DMS79 (cell line): ENCODE measurements around the gene RYK.

Experiments
- DNase-seq: peaks from one replicate; lab custom pipeline; 2025; lab: John Stamatoyannopoulos, UW

Gene RYK

GRCh38 chr3:134148534-134148933 lies 102.1 kb downstream of the RYK start:
- DNase-seq, result no peak

DNA sequence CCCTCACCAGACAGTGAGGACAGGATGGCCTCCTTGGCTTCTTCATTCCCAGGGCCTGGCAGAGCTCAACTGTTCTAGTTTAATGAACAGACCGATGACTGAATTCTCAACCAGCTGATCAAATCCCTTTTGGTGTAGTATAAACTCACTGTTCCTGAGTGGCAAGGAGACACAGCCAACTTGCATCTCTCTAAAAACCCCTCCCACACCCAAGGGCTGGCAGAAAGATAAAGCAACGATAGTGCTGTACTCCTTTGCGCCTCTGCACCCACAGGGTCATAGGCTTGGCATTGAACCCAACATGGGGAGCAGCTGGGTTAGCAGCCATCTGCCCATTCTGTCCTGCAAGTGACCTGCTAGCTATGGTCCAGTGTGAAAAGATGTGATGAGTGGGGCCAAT lies 103.2 kb downstream of the RYK start:
- no peak for DNase-seq

GRCh38 chr3:134146666-134147065 lies 104.0 kb downstream of the RYK start:
- no peak for DNase-seq

DNA sequence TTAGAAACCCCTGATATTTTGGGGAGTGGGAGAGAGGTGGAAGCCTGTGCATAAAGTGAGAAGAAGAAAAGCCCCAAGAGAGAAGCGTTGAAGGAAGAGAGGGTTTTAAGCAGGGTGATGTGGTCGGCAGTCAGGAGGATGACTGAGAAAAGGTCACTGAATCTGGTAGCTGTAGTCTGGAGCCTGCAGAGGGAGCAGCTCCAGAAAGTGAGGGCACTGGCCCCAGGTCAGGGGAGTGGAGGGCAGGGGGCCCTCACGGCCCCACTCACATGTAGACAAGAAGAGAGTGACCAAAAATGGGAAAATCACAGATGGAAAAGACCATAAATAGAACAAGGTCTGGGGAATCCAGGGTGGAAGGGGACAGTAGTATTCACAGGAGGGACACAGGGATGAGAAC lies 105.5 kb downstream of the RYK start:
- no peak for DNase-seq

DNA sequence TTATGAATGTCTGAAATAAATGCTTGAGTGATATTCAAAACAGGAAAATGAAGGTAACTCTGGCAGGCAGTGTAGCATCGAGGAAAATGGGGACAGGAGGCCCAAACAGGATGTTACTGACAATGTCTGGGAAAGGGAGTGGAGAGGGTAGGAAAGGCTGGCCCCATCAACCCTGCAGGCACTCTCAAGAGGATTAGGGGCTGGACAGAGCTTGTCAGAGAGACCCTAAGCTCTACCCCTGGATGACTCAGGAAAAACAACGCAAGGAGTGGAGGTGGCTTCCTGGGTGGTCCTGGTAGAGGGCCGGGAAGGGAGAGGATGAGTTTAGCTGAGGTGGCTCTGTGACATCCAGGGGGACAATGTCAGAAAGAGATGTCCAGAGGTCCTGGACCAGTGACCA lies 106.0 kb downstream of the RYK start:
- DNase-seq, result no peak

GRCh38 chr3:134143828-134144401 lies 106.7 kb downstream of the RYK start:
- DNase-seq, result no peak

DNA sequence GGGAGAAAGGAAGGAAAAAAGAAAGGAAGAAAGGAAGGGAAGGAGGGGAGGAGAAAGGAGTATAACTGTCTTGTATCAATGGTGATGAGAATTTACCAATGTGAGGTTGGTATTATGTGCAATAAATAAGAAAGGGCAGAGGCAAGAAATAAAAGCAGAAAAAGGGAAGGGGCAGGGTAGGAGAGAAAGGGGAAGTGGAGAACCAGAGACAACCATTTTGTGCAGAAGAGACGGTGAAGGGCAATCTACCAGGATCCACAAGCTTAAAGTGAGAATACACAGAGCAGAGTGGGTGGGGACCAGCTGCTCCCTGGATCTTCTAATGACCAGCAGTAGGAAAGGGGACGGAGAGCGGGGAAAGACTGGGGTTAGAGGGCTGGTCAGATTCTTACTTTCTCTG lies 114.1 kb downstream of the RYK start:
- no peak for DNase-seq

GRCh38 chr3:134134698-134135415 lies 115.8 kb downstream of the RYK start:
- no peak for DNase-seq

- DNase-seq, result no peak
These were observed 116.4 kb downstream of the RYK start for GRCh38 chr3:134134240-134134639.

DNA sequence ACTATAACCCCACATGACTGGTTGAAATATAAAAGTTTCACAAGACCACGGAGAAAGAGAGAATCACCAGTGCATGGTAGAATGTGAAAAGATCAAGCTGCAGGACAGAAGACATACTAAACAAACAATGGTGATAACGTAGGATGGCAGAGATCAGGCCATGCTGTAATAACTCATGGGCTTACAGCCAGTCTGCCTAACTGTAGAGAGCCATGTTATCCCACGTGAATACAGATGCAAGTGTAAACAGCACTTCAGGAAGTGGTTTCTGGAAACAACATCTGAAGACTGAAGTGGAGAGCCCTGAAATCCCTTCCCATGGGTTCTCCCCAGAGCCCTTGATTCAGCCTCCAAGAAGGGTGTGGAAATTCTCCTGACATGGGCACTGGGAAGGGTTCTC lies 117.7 kb downstream of the RYK start:
- DNase-seq, result peak; percentile 61

DNA sequence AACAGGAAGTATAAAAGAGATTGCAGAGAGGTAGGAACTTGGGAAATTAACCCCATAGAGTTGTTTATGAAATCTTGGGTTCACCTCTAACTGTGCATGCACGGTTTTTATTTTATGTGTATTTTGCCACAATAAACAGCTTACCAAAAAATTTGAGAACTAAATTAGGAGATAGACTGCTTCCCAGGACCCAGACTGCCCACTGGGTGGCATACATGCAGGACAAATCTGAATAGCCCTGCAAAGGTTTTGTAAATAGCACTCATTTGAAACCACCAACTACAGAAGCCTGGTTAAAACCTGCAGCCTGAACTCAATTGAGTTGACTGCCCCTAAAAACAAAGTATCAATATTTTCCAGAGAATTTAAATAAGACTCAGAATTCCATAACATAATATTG lies 124.5 kb downstream of the RYK start:
- DNase-seq, result no peak

DNA sequence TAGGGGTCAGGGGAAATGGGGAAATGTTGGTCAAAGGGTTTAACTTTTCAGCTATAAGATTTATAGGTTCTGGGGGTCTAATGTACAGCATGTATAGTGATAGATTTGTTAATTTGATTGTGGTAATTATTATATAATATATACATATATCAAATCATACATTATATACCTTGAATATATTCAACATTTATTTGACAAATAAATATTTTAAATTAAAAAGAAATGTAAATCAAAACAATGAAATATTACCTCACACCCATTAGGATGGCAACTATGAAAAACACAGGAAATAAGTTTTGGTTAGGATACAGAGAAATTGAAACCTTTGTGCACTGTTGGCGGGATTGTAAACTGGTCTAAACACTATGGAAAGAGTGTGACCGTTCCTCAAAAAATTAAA lies 135.9 kb downstream of the RYK start:
- no peak for DNase-seq

- DNase-seq, result no peak
These were observed 139.0 kb downstream of the RYK start for GRCh38 chr3:134111616-134112015.

DNA sequence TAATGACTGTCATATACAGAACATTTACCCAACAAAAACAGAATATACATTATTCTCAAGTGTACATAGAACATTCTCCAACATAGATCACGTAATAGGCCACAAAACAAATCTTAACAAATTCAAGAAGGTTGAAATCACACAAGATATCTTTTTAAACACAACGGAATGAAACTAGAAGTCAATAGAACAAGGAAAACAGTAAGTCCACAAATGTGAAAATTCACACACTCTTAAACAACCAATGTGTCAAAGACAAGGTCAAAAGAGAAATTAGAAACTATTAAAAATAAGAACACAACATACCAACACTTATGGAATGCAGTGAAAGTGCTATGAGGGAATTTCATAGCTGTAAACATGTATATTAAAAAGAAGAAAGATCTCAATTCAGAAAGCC lies 139.7 kb downstream of the RYK start:
- no peak for DNase-seq
